ENCODE measurements around the gene SCYGR7.

SCYGR7 gene

GRCh38 chr2:227706859-227707258 lies 21.3 kb upstream of the SCYGR7 start:
- no peak for TF ChIP-seq ZFX (IDR thresholded peaks at IDR 0.05; ENCODE audit: borderline replicate concordance)
- no peak for TF ChIP-seq CTCF (IDR thresholded peaks at IDR 0.05)

GRCh38 chr2:227707390-227707789 lies 20.7 kb upstream of the SCYGR7 start:
- no peak overlapping the region for H3K27ac ChIP-seq
- TF ChIP-seq CTCF (IDR thresholded peaks at IDR 0.05) (no peak), ZFX (IDR thresholded peaks at IDR 0.05; ENCODE audit: borderline replicate concordance) (no peak)

More at GRCh38 chr2:227706859-227707258, 21.3 kb upstream of the SCYGR7 start:
- no peak overlapping the region for H3K27ac ChIP-seq

DNA sequence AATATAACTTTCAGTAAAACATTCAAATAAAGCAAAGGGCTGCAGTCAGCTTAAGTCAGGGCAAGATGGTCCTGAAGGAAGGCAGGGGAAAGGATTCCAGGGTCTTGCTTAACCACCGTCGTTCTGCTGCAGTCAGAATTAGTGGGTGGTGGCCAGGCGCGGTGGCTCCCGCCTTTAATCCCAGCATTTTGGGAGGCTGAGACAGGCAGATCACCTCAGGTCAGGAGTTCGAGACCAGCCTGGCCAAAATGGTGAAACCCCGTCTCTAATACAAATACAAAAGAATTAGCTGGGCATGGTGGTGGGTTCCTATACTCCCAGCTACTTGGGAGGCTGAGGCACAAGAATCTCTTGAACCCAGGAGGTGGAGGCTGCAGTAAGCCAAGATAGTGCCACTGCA lies 17.1 kb upstream of the SCYGR7 start:
- no peak overlapping the region for H3K27ac ChIP-seq
- TF ChIP-seq CTCF (IDR thresholded peaks at IDR 0.05) (no peak), ZFX (IDR thresholded peaks at IDR 0.05; ENCODE audit: borderline replicate concordance) (no peak)

DNA sequence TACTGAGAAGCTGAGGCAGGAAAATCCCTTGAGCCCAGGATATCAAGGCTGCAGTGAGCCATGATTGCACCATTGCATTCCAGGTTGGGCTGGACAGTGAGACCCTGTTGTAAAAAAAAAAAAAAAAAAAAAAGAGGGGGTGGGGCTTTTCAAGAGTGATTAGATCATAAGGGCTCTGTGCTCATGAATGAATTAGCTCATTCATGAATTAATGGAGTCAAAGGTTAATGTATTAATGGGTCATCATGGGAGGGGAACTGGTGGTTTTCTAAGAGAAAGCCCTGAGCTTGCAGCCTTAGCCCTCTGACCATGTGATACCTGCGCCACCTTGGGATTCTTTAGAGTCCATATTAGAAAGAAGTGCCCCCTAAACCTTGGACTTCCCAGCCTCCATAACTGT lies 14.8 kb upstream of the SCYGR7 start:
- no peak overlapping the region for H3K27ac ChIP-seq
- no peak for TF ChIP-seq ZFX (IDR thresholded peaks at IDR 0.05; ENCODE audit: borderline replicate concordance)
- TF ChIP-seq CTCF (IDR thresholded peaks at IDR 0.05), result no peak

DNA sequence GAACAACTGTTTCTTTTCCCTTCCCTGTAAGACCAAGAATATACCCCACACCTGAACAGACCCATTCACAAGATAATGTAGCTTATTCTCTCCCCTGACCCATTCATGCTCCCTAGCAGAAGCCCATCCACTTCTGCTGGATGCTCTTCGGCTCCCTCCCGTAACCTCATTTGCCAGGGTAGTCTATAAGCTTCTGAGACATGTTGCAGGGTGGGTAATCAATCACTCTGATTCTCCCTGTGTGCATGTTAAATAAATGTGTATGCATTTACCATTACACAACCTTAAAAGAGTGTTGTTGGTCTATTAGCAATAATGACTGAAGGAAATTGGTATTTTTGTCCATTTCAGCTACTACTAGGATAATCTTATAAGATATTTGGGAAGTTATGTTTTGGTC lies 11.6 kb upstream of the SCYGR7 start:
- TF ChIP-seq ZFX (IDR thresholded peaks at IDR 0.05; ENCODE audit: borderline replicate concordance) (no peak), CTCF (IDR thresholded peaks at IDR 0.05) (no peak)
- H3K27ac ChIP-seq, result no peak overlapping the region

DNA sequence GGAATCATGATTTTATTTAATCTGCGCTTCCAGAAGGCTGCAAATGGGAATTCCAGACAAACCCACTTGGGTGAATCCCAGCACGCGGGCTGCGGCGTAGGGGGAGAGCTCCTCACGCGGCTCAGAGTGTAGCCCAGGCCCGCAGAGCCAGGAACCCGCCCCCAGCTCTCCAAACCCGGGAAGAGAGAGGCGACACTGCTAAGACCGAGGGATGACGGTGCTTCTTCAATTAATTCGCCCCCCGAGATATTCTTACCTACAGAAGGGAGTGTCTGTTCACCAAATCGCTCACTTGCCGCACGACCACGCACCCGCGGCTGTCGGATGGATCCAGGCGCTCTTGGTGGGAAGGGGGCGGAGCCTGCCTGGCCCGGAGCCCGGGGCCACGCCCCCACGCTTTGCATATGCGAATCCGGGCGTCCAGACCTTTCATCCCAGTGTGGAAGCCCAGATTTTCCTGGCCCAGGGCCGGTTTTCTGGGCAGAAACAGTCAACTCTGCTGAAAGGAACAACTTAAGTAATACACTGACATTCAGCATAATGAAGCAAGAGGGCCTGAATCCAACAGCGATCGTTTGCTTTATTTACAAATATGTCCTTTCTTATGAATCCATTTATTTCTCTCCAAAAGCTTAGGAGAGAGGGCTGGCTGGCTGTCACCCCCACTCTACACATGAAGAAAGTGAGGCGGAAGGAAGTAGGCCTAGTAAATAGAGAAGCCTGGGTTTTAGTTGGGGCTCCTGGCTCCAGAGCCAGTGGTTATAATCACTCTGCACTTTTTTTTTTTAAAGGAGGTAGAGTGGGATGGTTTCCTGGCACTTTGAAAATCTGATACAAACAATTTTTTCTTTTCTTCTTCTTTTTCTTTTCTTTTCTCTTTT lies 10.2 kb upstream of the SCYGR7 start, which contains the start of gene SLC19A3:
TSS of gene SLC19A3 (minus strand) at position 342 of the 881 bp plus-strand sequence. CDS start 15,710 bp downstream, outside the sequence.
- H3K27ac ChIP-seq, result no peak within 1 kb of the TSS
- TF ChIP-seq CTCF (IDR thresholded peaks at IDR 0.05) (no peak), ZFX (IDR thresholded peaks at IDR 0.05; ENCODE audit: borderline replicate concordance) (no peak)

GRCh38 chr2:227719641-227720040 lies 8.5 kb upstream of the SCYGR7 start:
- H3K27ac ChIP-seq, result no peak overlapping the region
- TF ChIP-seq CTCF (IDR thresholded peaks at IDR 0.05), result no peak
- no peak for TF ChIP-seq ZFX (IDR thresholded peaks at IDR 0.05; ENCODE audit: borderline replicate concordance)

All from 22Rv1 (cell line).